ENCODE measurements around the gene UNC13B.

Gene UNC13B

GRCh38 chr9:35161713-35162604 lies at the start of gene UNC13B:
Gene UNC13B (plus strand): TSS chr9:35162009. CDS start chr9:35162284, 275 bp downstream.
- H3K27ac ChIP-seq: peak within 1 kb of the TSS; percentile 90
- peak; percentile 46; the same call in 1 of the 2 replicates for TF ChIP-seq CTCF (conservative IDR thresholded peaks at IDR 0.05)

GRCh38 chr9:35112257-35113020 lies 49.4 kb upstream of the UNC13B start:
- TF ChIP-seq CTCF (conservative IDR thresholded peaks at IDR 0.05): no peak
- H3K27ac ChIP-seq: peak overlapping the region; percentile 82; the same call in 1 of the 2 replicates

- H3K27ac ChIP-seq: peak overlapping the region; percentile 82
- TF ChIP-seq CTCF (conservative IDR thresholded peaks at IDR 0.05): no peak
Observed at GRCh38 chr9:35114113-35114839, 47.5 kb upstream of the UNC13B start.

GRCh38 chr9:35114840-35115628 lies 46.8 kb upstream of the UNC13B start:
- no peak for TF ChIP-seq CTCF (conservative IDR thresholded peaks at IDR 0.05)
- peak overlapping the region; percentile 82 for H3K27ac ChIP-seq

GRCh38 chr9:35115680-35116538 lies 45.9 kb upstream of the UNC13B start, which contains the start of gene ATOSB:
Gene ATOSB (minus strand): TSS chr9:35115862. CDS start chr9:35108274, 7,588 bp downstream.
- TF ChIP-seq CTCF (conservative IDR thresholded peaks at IDR 0.05): no peak
- peak within 1 kb of the TSS; percentile 82 for H3K27ac ChIP-seq

- peak overlapping the region; percentile 82 for H3K27ac ChIP-seq
- TF ChIP-seq CTCF (conservative IDR thresholded peaks at IDR 0.05): no peak
Observed at GRCh38 chr9:35116539-35116897, 45.3 kb upstream of the UNC13B start.
